OCI-LY7 (cell line): ENCODE measurements around the gene KIAA0040.

Source experiments
- CTCF ChIP-seq: fragments of 200-600 bp; sonication (generic); conservative IDR thresholded peaks from 2 replicates; pipeline ENCODE4 v1.5.1; 2014; ENCODE audit warnings: mild to moderate bottlenecking, antibody characterized with exemption, low read length, moderate library complexity, mixed read lengths
- EZH2phosphoT487 ChIP-seq: fragments of 200-600 bp; sonication (generic); IDR thresholded peaks from 2 replicates; pipeline ENCODE4 v1.6.1; 2018; ENCODE audit warnings: low read depth, borderline replicate concordance, mild to moderate bottlenecking, mixed run types, antibody characterized with exemption, low read length, moderate library complexity, mixed read lengths

GRCh38 chr1:175163702-175164101 lies 28.9 kb downstream of the KIAA0040 start:
- TF ChIP-seq CTCF (peak; percentile 54), EZH2phosphoT487 (no peak)
